HEK293T (cell line): ENCODE results near the gene ELMOD3.

Source experiments
- ARNT ChIP-seq: fragments of 450-650 bp; IDR thresholded peaks from 2 replicates; pipeline ENCODE4 v1.6.1; 2017; ENCODE audit warnings: mild to moderate bottlenecking
- BHLHE40 ChIP-seq: fragments of 450-650 bp; IDR thresholded peaks from 2 replicates; pipeline ENCODE4 v1.6.1; 2016; ENCODE audit warnings: mild to moderate bottlenecking, moderate library complexity, borderline replicate concordance
- ELF4 ChIP-seq: fragments of 450-650 bp; IDR thresholded peaks from 2 replicates; pipeline ENCODE4 v1.6.1; 2017; ENCODE audit warnings: antibody characterized with exemption
- FOXA1 ChIP-seq: fragments of 450-650 bp; IDR thresholded peaks from 2 replicates; pipeline ENCODE4 v1.6.1; 2016; ENCODE audit warnings: mild to moderate bottlenecking
- FOXK2 ChIP-seq: fragments of 450-650 bp; IDR thresholded peaks from 2 replicates; pipeline ENCODE4 v1.6.1; 2016; ENCODE audit warnings: mild to moderate bottlenecking
- FOXM1 ChIP-seq: fragments of 450-650 bp; IDR thresholded peaks from 2 replicates; pipeline ENCODE4 v1.6.1; 2017; ENCODE audit warnings: mild to moderate bottlenecking, borderline replicate concordance
- HDGF ChIP-seq: fragments of 450-650 bp; IDR thresholded peaks from 2 replicates; pipeline ENCODE4 v1.6.1; 2017; ENCODE audit warnings: antibody characterized with exemption, borderline replicate concordance
- LEF1 ChIP-seq: fragments of 450-650 bp; IDR thresholded peaks from 2 replicates; pipeline ENCODE4 v1.6.1; 2017; ENCODE audit warnings: mild to moderate bottlenecking, borderline replicate concordance
- SP1 ChIP-seq: fragments of 450-650 bp; IDR thresholded peaks from 2 replicates; pipeline ENCODE4 v1.6.1; 2017
- SUZ12 ChIP-seq: fragments of 450-650 bp; IDR thresholded peaks from 2 replicates; pipeline ENCODE4 v1.6.1; 2016; ENCODE audit warnings: mild to moderate bottlenecking
- TF ChIP-seq, protein P1 (sequence below): fragments of 450-650 bp; IDR thresholded peaks from 2 replicates; pipeline ENCODE4 v1.6.1; 2016

- no peak for TF ChIP-seq BHLHE40
- TF ChIP-seq SUZ12 = no peak
- TF ChIP-seq, protein P1, sequence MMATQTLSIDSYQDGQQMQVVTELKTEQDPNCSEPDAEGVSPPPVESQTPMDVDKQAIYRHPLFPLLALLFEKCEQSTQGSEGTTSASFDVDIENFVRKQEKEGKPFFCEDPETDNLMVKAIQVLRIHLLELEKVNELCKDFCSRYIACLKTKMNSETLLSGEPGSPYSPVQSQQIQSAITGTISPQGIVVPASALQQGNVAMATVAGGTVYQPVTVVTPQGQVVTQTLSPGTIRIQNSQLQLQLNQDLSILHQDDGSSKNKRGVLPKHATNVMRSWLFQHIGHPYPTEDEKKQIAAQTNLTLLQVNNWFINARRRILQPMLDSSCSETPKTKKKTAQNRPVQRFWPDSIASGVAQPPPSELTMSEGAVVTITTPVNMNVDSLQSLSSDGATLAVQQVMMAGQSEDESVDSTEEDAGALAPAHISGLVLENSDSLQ = no peak
- no peak for TF ChIP-seq FOXK2
- TF ChIP-seq FOXM1 = no peak
- no peak for TF ChIP-seq FOXA1
- TF ChIP-seq ELF4 = no peak
- no peak for TF ChIP-seq HDGF
- TF ChIP-seq ARNT = no peak
- TF ChIP-seq LEF1 = no peak
- TF ChIP-seq SP1 = no peak
These were observed 14.9 kb downstream of the ELMOD3 start for GRCh38 chr2:85369500-85369899.
